Loucy (cell line): ENCODE data around the gene EGFLAM.

Experiments used
- H2AFZ ChIP-seq: fragments of 200-600 bp; sonication (generic); 2 replicates; pipeline ENCODE4 v1.6.0; 2016; ENCODE audit warnings: antibody characterized with exemption, mild to moderate bottlenecking, low read length, moderate library complexity
- H3F3A ChIP-seq: fragments of 200-600 bp; 2 replicates; pipeline ENCODE4 v1.6.0; 2016; ENCODE audit warnings: antibody characterized with exemption, low read depth, mild to moderate bottlenecking
- H3K27me3 ChIP-seq: fragments of 200-600 bp; sonication (generic); 2 replicates; pipeline ENCODE4 v1.6.1; 2014; ENCODE audit warnings: low read length, mild to moderate bottlenecking; ENCODE audit not compliant: insufficient read depth, poor library complexity, severe bottlenecking
- H3K36me3 ChIP-seq: fragments of 200-600 bp; sonication (generic); 2 replicates; pipeline ENCODE4 v1.6.1; 2016; ENCODE audit warnings: low read length; ENCODE audit not compliant: insufficient read depth
- H3K4me1 ChIP-seq: fragments of 200-600 bp; sonication (generic); 2 replicates; pipeline ENCODE4 v1.5.1; 2014; ENCODE audit warnings: low read length, mild to moderate bottlenecking; ENCODE audit not compliant: insufficient read depth, poor library complexity, severe bottlenecking
- H3K4me2 ChIP-seq: fragments of 200-600 bp; sonication (generic); 2 replicates; pipeline ENCODE4 v1.6.0; 2014; ENCODE audit warnings: antibody characterized with exemption, low read length, low read depth, mild to moderate bottlenecking; ENCODE audit not compliant: poor library complexity, severe bottlenecking
- H3K4me3 ChIP-seq: fragments of 200-600 bp; sonication (generic); 2 replicates; pipeline ENCODE4 v1.5.1; 2014; ENCODE audit warnings: low read length, mild to moderate bottlenecking, mixed read lengths; ENCODE audit not compliant: poor library complexity, severe bottlenecking
- H3K79me2 ChIP-seq: fragments of 200-600 bp; sonication (generic); 2 replicates; pipeline ENCODE4 v1.6.1; 2014; ENCODE audit warnings: low read length; ENCODE audit not compliant: insufficient read depth
- H3K9ac ChIP-seq: fragments of 200-600 bp; sonication (generic); 2 replicates; pipeline ENCODE4 v1.6.0; 2014; ENCODE audit warnings: mild to moderate bottlenecking, low read depth, low read length, moderate library complexity; ENCODE audit not compliant: poor library complexity, severe bottlenecking
- H3K9me2 ChIP-seq: fragments of 200-600 bp; sonication (generic); replicated peaks from 2 replicates; pipeline ENCODE4 v1.6.1; 2016; ENCODE audit warnings: low read depth, low read length, mixed read lengths
- H3K9me3 ChIP-seq: fragments of 200-600 bp; sonication (generic); 2 replicates; pipeline ENCODE4 v1.6.1; 2014; ENCODE audit warnings: mild to moderate bottlenecking, antibody characterized with exemption, low read length, low read depth; ENCODE audit not compliant: insufficient read depth
- H4K20me1 ChIP-seq: fragments of 200-600 bp; sonication (generic); 2 replicates; pipeline ENCODE4 v1.6.0; 2014; ENCODE audit warnings: antibody characterized with exemption, low read length, mild to moderate bottlenecking; ENCODE audit not compliant: insufficient read depth, poor library complexity, severe bottlenecking
- CTCF ChIP-seq: fragments of 200-600 bp; sonication (generic); conservative IDR thresholded peaks from 2 replicates; pipeline ENCODE4 v1.5.1; 2014; ENCODE audit warnings: mild to moderate bottlenecking, antibody characterized with exemption, low read length
- EZH2phosphoT487 ChIP-seq: fragments of 200-600 bp; IDR thresholded peaks from 2 replicates; pipeline ENCODE4 v1.6.1; 2018; ENCODE audit warnings: antibody characterized with exemption, mild to moderate bottlenecking, moderate library complexity, borderline replicate concordance

The EGFLAM gene

DNA sequence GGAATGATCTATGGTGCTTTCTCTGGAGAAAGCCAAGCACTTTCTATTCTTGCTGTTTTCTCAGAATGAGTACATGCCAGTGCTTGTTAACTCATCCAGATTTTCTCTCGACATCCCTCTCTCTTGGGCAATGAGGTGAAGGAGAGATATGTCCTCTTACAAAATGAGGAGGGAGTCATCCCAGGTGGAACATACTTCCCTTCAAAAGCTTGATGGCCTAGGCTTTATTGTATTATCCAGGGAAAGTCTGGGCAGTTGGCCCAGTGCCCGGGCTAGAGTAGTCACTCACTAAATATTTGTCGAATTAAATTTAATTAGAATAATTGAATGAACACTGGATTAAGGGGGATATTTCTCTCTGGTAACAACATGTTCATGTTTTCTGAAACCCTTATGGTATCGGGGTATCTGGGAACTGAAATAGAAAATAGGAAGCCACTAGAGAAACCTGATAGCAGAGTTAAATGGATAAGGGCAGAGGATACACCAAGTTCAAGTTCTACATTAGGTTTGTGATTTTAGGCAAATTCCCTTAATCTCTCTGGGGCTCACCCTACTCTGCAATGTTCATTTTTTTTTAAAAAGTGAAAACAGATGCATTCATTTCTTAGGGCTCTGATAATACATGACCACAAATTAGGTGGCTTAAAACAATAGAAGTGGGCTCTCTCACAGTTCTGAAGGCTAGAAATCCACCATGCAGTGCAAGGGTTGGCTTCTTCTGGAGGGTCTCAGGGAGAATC lies 198.5 kb downstream of the EGFLAM start:
- Histone ChIP-seq H3K9me3 (no peaks in the 10 kb centered on the region), H3K4me2 (no peak overlapping the region), H3K4me3 (no peak overlapping the region), H2AFZ (no peak overlapping the region), H3K27me3 (peaks cover 92% of the 10 kb centered on the region), H4K20me1 (no peaks in the 10 kb centered on the region), H3F3A (no peaks in the 10 kb centered on the region), H3K9me2 (no peaks in the 10 kb centered on the region), H3K4me1 (peaks cover 4% of the 10 kb centered on the region), H3K9ac (no peak overlapping the region), H3K36me3 (no peaks in the 10 kb centered on the region), H3K79me2 (no peaks in the 10 kb centered on the region)
- TF ChIP-seq CTCF = no peak

GRCh38 chr5:38458174-38458573 lies 199.8 kb downstream of the EGFLAM start:
- H3K9me3 ChIP-seq = no peaks in the 10 kb centered on the region
- H3K36me3 ChIP-seq = no peaks in the 10 kb centered on the region
- no peak for TF ChIP-seq EZH2phosphoT487
- no peak for TF ChIP-seq CTCF
- H3K4me1 ChIP-seq = peaks cover 4% of the 10 kb centered on the region
- no peak overlapping the region for H2AFZ ChIP-seq
- H3K9me2 ChIP-seq = no peaks in the 10 kb centered on the region
- H3K4me3 ChIP-seq = no peak overlapping the region
- no peaks in the 10 kb centered on the region for H3F3A ChIP-seq
- no peaks in the 10 kb centered on the region for H3K79me2 ChIP-seq
- no peak overlapping the region for H3K9ac ChIP-seq
- peaks cover 91% of the 10 kb centered on the region for H3K27me3 ChIP-seq
- H3K4me2 ChIP-seq = no peak overlapping the region
- no peaks in the 10 kb centered on the region for H4K20me1 ChIP-seq

DNA sequence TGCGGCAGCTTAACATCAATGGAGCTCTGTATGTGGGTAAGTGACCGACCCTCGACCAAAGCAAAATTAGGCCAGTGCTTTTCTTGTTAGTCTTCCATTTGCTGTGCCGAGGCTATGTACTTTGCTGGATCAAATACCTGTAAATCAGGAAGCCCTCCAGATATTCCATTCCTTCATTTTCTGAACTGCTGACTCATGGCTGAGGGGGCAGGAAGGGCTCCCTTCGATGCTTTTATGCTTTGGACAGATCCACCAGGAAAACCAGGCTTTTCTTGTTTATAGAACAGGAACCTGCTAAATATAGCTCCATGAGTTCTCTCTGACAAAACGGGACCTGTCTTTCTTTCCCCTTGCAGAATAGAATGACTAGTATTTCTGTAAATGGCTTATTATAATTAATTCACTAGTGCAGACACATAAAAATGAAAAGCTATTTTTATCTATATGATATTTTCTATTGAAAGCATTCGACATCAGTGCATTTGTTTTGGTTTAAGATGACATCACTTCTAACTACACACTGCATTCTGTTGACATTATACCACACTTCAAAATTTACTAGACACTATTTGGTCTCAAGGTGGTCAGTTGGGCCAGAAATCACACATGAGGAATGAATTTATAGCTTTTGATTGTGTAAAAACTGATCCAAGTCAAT lies 204.7 kb downstream of the EGFLAM start:
- peaks cover 84% of the 10 kb centered on the region for H3K27me3 ChIP-seq
- no peak for TF ChIP-seq EZH2phosphoT487
- no peak for TF ChIP-seq CTCF
- no peaks in the 10 kb centered on the region for H3F3A ChIP-seq
- H3K9ac ChIP-seq = no peak overlapping the region
- H2AFZ ChIP-seq = no peak overlapping the region
- H3K79me2 ChIP-seq = no peaks in the 10 kb centered on the region
- no peaks in the 10 kb centered on the region for H4K20me1 ChIP-seq
- no peaks in the 10 kb centered on the region for H3K4me1 ChIP-seq
- H3K4me2 ChIP-seq = no peak overlapping the region
- no peaks in the 10 kb centered on the region for H3K9me2 ChIP-seq
- no peak overlapping the region for H3K4me3 ChIP-seq
- no peaks in the 10 kb centered on the region for H3K36me3 ChIP-seq
- no peaks in the 10 kb centered on the region for H3K9me3 ChIP-seq
